B cell (primary cell): ENCODE measurements around the gene ANKRD11. TPM values are rescaled to one million over a fixed set of nuclear protein-coding genes. Genes with fewer than 3 reads are reported as not detected.

ENCODE experiments used
- ATAC-seq: fragments of 200-7000 bp; cut with Tn5 transposase; one replicate; pipeline ENCODE4 v1.10.0; 2021; ENCODE audit warnings: low read depth, mild to moderate bottlenecking, moderate number of reproducible peaks, moderate library complexity
- CTCF ChIA-PET: fragments of 350-600 bp; sonication (Branson Sonifier 250); formaldehyde crosslinking; loops from one replicate; lab custom pipeline; 2021; ENCODE audit warnings: antibody characterized with exemption, inconsistent platforms; lab: Charles Lee
- POLR2A ChIA-PET: fragments of 350-600 bp; sonication (Branson Sonifier 250); formaldehyde crosslinking; loops from one replicate; lab custom pipeline; 2021; ENCODE audit warnings: antibody characterized with exemption; lab: Charles Lee
- DNase-seq: peaks from one replicate; pipeline ENCODE4 v3.0.0; 2013
- H2AFZ ChIP-seq: 2 replicates; pipeline ENCODE4 v1.6.1; 2012; ENCODE audit warnings: mild to moderate bottlenecking, low read depth, low read length; ENCODE audit not compliant: insufficient read depth, poor library complexity, severe bottlenecking
- H3K27ac ChIP-seq, 2 donors: 1 replicate in 1 of 2; 2 replicates in 1 of 2; pipeline ENCODE4 v1.5.1; 2012 to 2013; ENCODE audit warnings: low read length in 2 of 2, mild to moderate bottlenecking in 2 of 2, moderate library complexity in 1 of 2
- H3K27me3 ChIP-seq, 4 experiments: fragments of 200-600 bp in 1 of 4; sonication (generic) in 1 of 4; replicated peaks in 1 of 4; 1 replicate in 2 of 4; 2 replicates in 2 of 4; pipeline versions ENCODE4 v1.6.1 to v1.7.0; 2013 to 2016; ENCODE audit warnings: low read length in 3 of 4, mild to moderate bottlenecking in 2 of 4, mixed read lengths in 1 of 4, moderate library complexity in 1 of 4; ENCODE audit not compliant: insufficient read depth in 4 of 4, control insufficient read depth in 3 of 4; ENCODE audit errors: control extremely low read depth in 1 of 4
- H3K36me3 ChIP-seq, 2 experiments: replicated peaks in 1 of 2; 1 replicate in 1 of 2; 2 replicates in 1 of 2; pipeline versions ENCODE4 v1.6.1 to v1.7.1; 2013; ENCODE audit warnings: low read length in 1 of 2; ENCODE audit not compliant: insufficient read depth in 2 of 2, control insufficient read depth in 1 of 2; ENCODE audit errors: control extremely low read depth in 1 of 2, extremely low read depth in 1 of 2
- H3K4me1 ChIP-seq, 2 donors: fragments of 200-600 bp in 1 of 2; sonication (generic) in 1 of 2; 1 replicate in 1 of 2; 2 replicates in 1 of 2; pipeline versions ENCODE4 v1.5.1 to v1.6.1; 2013 to 2017; ENCODE audit warnings: low read length in 2 of 2; ENCODE audit not compliant: control insufficient read depth in 2 of 2, insufficient read depth in 2 of 2
- H3K4me2 ChIP-seq: replicated peaks from 2 replicates; pipeline ENCODE3; 2012; ENCODE audit warnings: mild to moderate bottlenecking, low read depth, low read length; ENCODE audit not compliant: poor library complexity, severe bottlenecking
- H3K4me3 ChIP-seq, 5 experiments: fragments of 200-600 bp in 1 of 5; sonication (generic) in 1 of 5; 1 replicate in 3 of 5; 2 replicates in 2 of 5; pipeline versions ENCODE4 v1.5.1 to v1.7.0; 2011 to 2016; ENCODE audit warnings: low read length in 4 of 5, mild to moderate bottlenecking in 4 of 5, low read depth in 2 of 5, control low read depth in 1 of 5, moderate library complexity in 1 of 5; ENCODE audit not compliant: insufficient read depth in 1 of 5; ENCODE audit errors: control extremely low read depth in 1 of 5, extremely low read depth in 1 of 5
- H3K79me2 ChIP-seq: fragments of 200-600 bp; sonication (generic); one replicate; pipeline ENCODE4 v1.6.0; 2016; ENCODE audit warnings: low read length; ENCODE audit not compliant: control insufficient read depth, insufficient read depth
- H3K9ac ChIP-seq: fragments of 200-600 bp; sonication (generic); 2 replicates; pipeline ENCODE4 v1.6.1; 2017; ENCODE audit warnings: mild to moderate bottlenecking, low read length, moderate library complexity
- H3K9me3 ChIP-seq, 3 donors: one replicate each; pipeline versions ENCODE4 v1.6.1 to v1.7.1; 2013; ENCODE audit warnings: low read length in 2 of 3; ENCODE audit not compliant: control insufficient read depth in 2 of 3, insufficient read depth in 1 of 3; ENCODE audit errors: control extremely low read depth in 1 of 3
- H4K20me1 ChIP-seq: 2 replicates; pipeline ENCODE4 v1.6.0; 2012; ENCODE audit warnings: mild to moderate bottlenecking, low read length; ENCODE audit not compliant: insufficient read depth, control insufficient read depth, poor library complexity, severe bottlenecking
- H3K27ac Mint-ChIP-seq: one replicate; pipeline ENCODE4 v1.8.0; 2021; ENCODE audit warnings: mixed read lengths
- H3K27me3 Mint-ChIP-seq: one replicate; pipeline ENCODE4 v1.8.0; 2021; ENCODE audit warnings: mixed read lengths
- H3K4me1 Mint-ChIP-seq: one replicate; pipeline ENCODE4 v1.8.0; 2021; ENCODE audit warnings: mixed read lengths
- H3K4me3 Mint-ChIP-seq: one replicate; pipeline ENCODE4 v1.8.0; 2021; ENCODE audit warnings: mixed read lengths
- H3K9me3 Mint-ChIP-seq: one replicate; pipeline ENCODE4 v1.8.0; 2022; ENCODE audit warnings: mixed read lengths; ENCODE audit not compliant: insufficient read depth
- EZH2 ChIP-seq: IDR thresholded peaks from 2 replicates; pipeline ENCODE4 v1.6.1; 2012; ENCODE audit warnings: borderline replicate concordance, low read depth, mild to moderate bottlenecking, moderate library complexity, low read length; ENCODE audit not compliant: insufficient read depth, poor library complexity, severe bottlenecking
- WGBS: methylation state at CpG from one replicate; pipeline ENCODE4 v1.1.5; 2013; ENCODE audit warnings: missing lambda C conversion rate; ENCODE audit not compliant: insufficient coverage; 5-methylcytosine and 5-hydroxymethylcytosine counted together
- intact Hi-C: fragments of 100-400 bp; cut with micrococcal nuclease; formaldehyde crosslinking; loops from one replicate; pipeline ENCODE4 v1.10.0; 2022
- polyA plus RNA-seq: library from polyadenylated mRNA; depleted of rRNA; stranded (reverse); fragments of >200 nt; gene quantifications from 2 replicates; pipeline ENCODE4 v1.2.3, GENCODE V29; 2012
- total RNA-seq, 2 donors: library from RNA; stranded (reverse); fragments of 120-200 nt in 1 of 2; gene quantifications; 1 replicate in 1 of 2; 2 replicates in 1 of 2; pipeline versions ENCODE4 v1.2.3 to v1.2.4, GENCODE V29; 2013 to 2022
- TF ChIP-seq, protein P1 (sequence below): fragments of 200-600 bp; IDR thresholded peaks from one replicate; pipeline ENCODE4 v1.8.0; 2022; ENCODE audit warnings: antibody characterized with exemption, mild to moderate bottlenecking

ANKRD11 gene
- total and polyA plus RNA-seq, 2 donors (not counting 1 experiment from before 2014, with no cell fraction given): 67.9 to 314 TPM

DNA sequence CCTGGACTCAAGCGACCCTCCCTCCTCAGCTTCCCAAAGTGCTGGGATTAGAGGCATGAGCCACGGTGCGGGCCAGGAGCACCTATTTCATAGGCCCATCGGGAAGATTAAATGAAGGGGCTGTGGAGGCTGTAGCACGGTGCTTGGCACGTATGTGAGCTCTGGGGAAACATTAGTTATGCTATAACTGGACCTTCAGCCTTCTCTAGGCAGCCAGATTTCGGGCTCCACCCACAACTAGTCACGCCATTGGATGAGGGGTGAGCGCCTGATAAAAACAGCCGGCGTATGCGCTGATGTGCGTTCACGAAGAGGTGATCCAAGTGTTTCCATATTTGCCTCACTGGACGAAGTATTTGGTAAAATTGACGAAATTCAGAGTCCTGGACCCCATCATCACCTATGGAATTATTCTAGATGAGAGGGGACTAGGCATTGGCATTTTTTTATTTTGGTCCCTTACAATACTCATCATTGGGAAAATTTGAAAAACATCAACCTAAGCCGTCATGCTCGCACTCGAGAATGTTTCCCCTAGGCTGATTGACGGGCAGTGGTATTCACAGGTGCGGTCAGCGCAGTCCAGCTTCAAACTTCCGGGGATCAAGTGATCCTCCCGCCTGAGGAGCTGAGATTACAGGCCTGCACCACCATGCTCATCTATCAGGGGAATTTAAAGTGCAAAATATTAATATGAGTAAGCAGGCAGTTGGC, 1.8 kb upstream of the ANKRD11 start:
- no peak for DNase-seq
- peaks cover 0 to 9% of the 10 kb centered on the region in 2 experiments for H3K36me3 ChIP-seq
- H3K9ac ChIP-seq: peak overlapping the region; percentile 74
- no peak overlapping the region for H2AFZ ChIP-seq
- no peak overlapping the region for H3K4me3 ChIP-seq
- H4K20me1 ChIP-seq: peaks cover 49% of the 10 kb centered on the region
- peaks cover 25 to 31% of the 10 kb centered on the region in 2 donors for H3K4me1 ChIP-seq
- H3K4me1 Mint-ChIP-seq: peaks cover 43% of the 10 kb centered on the region
- H3K27me3 ChIP-seq: no peaks in the 10 kb centered on the region
- H3K9me3 Mint-ChIP-seq: no peaks in the 10 kb centered on the region
- CTCF ChIA-PET: interaction anchor here (1.2 kb wide), 1 partner anchor 17 kb away, joined by 4 read pairs; the partner anchor contains the start of gene SPG7
- H3K4me3 Mint-ChIP-seq: peak overlapping the region; percentile 88
- intact Hi-C loops: loop anchor here (2.0 kb wide), 3 partner anchors 15 to 377 kb away; no protein-coding TSS in a partner anchor
- TF ChIP-seq, protein P1, sequence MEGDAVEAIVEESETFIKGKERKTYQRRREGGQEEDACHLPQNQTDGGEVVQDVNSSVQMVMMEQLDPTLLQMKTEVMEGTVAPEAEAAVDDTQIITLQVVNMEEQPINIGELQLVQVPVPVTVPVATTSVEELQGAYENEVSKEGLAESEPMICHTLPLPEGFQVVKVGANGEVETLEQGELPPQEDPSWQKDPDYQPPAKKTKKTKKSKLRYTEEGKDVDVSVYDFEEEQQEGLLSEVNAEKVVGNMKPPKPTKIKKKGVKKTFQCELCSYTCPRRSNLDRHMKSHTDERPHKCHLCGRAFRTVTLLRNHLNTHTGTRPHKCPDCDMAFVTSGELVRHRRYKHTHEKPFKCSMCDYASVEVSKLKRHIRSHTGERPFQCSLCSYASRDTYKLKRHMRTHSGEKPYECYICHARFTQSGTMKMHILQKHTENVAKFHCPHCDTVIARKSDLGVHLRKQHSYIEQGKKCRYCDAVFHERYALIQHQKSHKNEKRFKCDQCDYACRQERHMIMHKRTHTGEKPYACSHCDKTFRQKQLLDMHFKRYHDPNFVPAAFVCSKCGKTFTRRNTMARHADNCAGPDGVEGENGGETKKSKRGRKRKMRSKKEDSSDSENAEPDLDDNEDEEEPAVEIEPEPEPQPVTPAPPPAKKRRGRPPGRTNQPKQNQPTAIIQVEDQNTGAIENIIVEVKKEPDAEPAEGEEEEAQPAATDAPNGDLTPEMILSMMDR: no peak
- TF ChIP-seq EZH2: no peak
- peaks cover 60% of the 10 kb centered on the region for H3K79me2 ChIP-seq
- 94% methylated on average over 16 of the region's 24 CpGs for WGBS
- H3K9me3 ChIP-seq: no peaks in the 10 kb centered on the region
- POLR2A ChIA-PET: no interaction called here
- no peaks in the 10 kb centered on the region for H3K27me3 Mint-ChIP-seq
- no peak for ATAC-seq
- H3K27ac Mint-ChIP-seq: no peak overlapping the region
- H3K4me2 ChIP-seq: peak overlapping the region; percentile 86
- H3K27ac ChIP-seq: peak overlapping the region in 1 of 2 donors; percentile 59
